GM21515 (cell line): ENCODE results near the gene TUBB.

Experiments
- ATAC-seq: cut with Tn5 transposase; IDR thresholded peaks from one replicate; pipeline ENCODE4 v1.9.1; 2021; ENCODE audit not compliant: unreplicated experiment

TUBB gene

GRCh38 chr6:30687659-30688431 is 32.3 kb upstream of the TUBB start:
- no peak for ATAC-seq

GRCh38 chr6:30688569-30688968 is 31.6 kb upstream of the TUBB start:
- ATAC-seq, result no peak

GRCh38 chr6:30689022-30689865 is 30.9 kb upstream of the TUBB start:
- no peak for ATAC-seq

GRCh38 chr6:30689985-30690384 is 30.2 kb upstream of the TUBB start:
- ATAC-seq, result no peak

DNA sequence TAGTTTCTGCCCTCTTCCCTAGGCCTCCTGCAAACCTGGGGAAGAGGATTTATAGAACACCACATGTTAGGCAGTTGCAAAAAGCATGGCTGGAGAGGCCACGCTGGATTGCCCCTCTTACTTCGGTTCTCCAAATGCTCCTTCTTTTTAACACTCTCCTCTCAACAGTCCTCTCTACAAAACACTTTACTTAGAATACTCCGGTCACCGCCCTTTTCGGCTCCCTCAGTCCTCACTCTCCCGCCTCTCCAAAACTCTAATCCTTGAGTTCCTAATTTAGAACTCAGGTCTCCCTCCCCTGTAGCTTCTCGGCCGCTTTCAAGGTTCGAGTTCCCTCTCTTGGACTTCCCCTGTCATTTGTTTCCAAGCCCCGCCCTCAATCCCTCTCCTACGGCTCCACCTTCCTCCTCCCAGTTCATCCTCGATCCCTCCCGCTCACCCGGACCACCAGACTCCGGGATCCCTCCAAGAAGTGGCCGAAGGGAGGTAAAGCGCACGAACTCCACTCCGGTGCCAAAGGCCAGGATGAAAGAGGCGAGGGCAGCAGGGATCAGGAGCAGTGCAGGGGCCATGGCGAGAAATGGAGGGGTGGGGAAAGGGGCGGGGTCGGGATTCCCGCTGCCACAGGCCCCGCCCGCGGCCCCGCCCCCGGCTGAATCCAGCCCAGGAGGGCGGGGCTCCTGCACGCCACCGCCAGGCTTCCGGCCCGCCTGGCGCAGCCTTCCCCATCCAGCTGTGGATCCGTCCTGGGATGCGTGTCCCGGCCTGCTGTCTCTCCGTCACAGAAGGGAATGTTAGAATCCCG is 29.5 kb upstream of the TUBB start, which contains the start of gene NRM:
TSS of gene NRM (minus strand) at position 582 of the 805 bp plus-strand sequence. CDS start at position 572, 10 bp downstream.
- ATAC-seq, result peak; percentile 31

DNA sequence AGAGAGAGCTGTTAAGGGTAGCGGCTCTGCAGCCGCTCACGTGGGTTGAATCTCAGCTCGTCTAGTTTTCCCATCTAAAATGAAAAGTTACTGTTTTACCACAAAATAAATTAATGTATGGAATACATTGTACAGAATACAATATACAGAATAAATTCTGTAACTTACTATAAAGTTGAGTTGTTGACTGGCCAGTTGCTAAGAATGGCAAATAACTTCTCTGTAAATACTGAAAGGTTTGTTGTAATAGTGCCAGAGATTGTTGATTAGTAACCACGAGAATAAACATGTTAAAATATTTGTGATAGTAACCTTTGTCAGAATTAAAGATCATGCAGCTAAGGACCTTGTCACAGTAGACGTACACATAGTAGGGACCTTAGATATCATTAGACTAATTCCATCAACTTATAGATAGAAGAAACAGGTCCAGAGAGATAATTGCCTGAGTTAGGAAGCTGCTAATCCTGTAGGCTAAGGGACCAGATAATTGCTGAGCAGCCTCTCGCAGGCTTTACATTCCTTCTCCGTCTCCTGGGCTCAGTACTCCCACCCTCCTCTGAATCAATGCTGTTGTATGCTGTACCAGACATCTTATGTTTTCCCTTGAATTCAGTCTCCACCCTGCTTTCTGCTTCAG is 28.8 kb upstream of the TUBB start:
- ATAC-seq, result no peak

GRCh38 chr6:30696432-30696831 is 23.7 kb upstream of the TUBB start:
- no peak for ATAC-seq

DNA sequence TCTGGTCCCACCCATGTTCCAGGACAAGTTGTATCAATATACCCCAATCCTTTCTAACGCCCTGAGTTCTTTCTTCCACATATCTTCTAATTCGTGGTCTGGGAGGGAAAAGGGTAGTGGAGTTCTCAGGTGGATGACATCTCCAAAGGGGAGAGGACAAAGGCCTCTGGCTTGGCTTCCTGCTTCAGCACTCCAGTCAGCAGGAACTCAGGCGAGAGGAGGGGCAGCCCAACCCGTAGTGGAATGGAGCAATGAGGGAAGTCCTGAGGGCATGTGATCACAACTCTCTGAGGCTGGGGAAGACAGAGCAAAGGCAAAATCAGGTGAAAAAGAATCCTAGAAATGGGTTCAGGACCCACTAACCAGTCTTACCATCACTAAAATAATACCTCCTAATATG is 19.8 kb upstream of the TUBB start:
- ATAC-seq, result no peak

- ATAC-seq, result no peak
Observed at GRCh38 chr6:30703011-30703410, 17.1 kb upstream of the TUBB start.

DNA sequence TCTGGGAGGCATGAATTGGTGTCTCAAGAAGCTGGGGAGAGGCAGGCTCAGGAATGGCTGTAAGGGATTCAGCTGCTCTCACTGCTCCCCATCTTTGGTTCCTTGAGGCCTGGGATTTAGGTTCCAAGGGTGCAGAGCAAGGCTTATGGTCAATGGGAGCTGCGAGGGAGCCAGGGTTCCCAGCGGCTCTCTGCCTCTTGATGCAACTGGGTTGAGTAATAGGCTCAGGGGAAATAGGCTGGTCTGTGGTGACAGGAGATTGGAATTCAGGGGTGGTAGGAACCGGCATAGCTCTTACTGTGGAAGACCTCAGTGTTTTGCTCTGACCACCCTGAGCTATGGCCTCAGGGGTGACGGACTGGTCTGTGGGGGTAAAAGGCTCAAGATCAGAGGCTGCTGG is 16.3 kb upstream of the TUBB start:
- ATAC-seq, result no peak

DNA sequence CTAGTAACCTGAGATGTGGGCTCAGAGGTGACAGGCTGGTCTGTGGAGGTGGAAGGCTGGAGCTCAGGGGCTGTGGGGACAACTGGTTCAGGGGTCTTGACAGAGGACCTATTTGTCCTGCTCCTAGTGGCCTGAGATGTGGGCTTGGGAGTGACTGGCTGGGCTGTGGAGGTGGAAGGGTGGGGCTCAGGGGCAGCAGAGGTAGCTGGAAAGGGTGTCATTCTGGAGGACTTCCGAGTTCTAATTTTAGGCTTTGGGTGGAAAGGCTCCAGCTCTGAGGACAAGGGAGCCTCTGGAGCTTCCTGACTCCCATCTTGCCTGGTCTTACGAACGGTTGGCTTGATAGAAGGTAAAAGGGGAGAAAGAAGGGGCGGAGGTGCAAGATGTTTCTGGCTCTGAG is 14.5 kb upstream of the TUBB start:
- no peak for ATAC-seq

GRCh38 chr6:30707281-30707850 is 12.8 kb upstream of the TUBB start:
- no peak for ATAC-seq

DNA sequence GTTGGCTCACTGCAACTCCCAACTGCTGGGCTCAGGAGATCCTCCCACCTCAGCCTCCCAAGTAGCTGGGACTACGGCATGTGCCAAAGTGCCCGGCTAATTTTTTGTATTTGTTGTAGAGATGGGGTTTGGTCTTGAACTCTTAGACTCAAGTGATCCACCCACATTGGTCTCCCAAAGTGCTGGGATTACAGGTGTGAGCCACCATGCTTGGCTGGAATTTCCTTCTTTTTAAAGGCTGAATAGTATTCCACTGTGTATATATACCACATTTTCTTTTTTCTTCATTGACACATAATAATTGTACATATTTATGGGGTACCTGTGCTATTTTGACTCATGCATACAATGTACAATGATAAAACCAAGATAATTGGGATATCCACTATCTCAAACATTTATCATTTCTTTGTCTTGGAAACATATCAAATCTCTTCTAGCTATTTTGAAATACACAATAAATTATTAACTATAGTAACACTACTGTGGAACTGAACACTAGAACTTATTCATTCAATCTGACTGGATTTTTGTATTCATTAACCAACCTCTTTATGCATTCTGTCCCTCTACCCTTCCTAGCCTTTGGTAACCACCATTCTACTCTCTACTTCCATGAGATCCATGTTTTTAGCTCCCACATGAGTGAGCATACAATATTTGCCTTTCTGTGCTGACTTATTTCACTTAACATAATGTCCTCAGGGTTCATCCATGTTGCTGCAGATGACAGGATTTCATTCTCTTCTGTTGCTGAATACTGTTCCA is 10.9 kb upstream of the TUBB start:
- no peak for ATAC-seq

DNA sequence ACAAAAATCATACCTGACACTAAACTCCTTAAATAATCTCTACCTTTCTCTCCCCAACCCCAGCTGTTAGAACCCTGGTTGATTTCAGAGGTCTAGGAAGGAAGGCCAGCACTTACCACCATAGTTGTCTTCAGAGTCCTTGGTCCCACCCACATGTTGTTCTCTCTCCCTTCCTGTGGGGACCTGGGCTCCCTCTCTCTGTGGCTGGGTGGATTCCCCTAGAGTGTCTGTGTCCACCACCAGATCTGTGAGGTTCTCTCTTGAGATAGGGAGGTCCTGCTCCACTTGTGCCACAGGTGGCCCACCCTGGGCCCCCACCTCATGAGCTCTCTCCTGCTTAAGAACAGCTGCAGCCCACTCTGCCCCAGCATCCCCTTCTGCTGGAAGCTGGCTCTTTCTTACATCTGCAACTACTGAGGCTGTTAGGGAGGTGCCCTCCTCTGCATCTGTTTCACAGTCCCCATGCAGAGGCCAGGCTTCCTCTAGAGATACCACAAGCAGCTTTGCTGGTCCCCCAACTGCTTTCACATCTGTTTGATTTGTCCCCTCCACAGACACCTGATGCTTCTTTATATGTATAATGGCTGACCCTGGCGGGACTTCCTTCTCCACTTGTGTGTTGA is 8.3 kb upstream of the TUBB start:
- no peak for ATAC-seq

DNA sequence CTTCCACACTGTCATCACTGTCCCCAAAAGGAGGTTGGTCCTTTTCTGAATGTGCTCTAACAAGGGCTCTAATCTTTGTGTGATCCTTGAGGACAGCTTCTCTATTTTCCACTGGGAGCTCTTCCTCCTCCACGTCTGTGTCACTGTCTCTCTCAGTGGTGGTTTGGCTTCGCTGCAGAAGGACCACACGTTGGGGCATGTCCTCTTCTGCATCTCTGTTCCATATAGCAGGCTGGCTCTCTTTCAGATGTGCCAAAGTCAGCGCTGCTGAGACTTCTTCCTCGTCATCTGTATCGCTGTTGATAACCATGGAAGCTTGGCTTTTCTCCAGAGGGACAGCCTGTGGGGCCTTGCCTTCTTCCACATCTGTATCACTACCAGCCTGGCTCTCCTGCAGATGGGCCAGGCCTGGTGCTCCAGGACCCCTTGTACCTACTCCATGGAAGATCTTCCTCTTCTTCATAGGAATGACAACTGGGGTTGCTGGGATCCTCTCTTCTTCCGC is 7.7 kb upstream of the TUBB start:
- ATAC-seq, result no peak

DNA sequence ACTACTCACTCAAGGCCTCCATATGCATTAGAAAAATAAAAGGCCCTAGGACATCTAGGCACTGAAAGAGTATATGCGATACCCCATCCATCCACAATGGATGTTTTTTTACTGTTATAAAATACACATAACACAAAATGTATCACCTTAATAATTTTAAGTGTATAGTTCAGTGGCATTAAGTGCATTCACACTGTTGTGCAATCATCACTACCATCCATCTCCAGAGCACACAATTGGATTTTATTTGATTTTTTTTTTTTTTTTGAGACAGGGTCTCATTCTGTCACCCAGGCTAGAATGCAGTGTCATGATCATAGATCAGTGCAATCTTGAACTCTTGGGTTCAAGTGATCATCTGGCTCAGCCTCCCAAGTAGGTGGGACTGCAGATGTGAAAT is 5.9 kb upstream of the TUBB start:
- no peak for ATAC-seq

DNA sequence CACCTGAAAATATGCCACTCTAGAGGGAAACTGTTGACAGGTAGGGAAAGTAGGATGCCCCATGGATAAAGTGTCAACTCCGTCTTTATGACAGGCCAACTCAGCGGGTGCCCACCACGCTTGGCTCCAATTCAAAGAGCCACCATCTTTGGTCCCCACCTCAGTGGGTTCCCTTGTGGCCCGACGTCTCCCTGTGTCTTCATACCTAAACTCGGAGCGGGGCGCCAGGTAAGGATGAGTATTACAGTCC is 3.3 kb upstream of the TUBB start:
- no peak for ATAC-seq

GRCh38 chr6:30717129-30717844 is 2.9 kb upstream of the TUBB start, which contains the start of gene MDC1:
MDC1 (minus strand) TSS chr6:30717281; CDS start chr6:30715175, 2,106 bp downstream.
- peak; percentile 71 for ATAC-seq
